ENCODE data around the gene MYEOV.

MYEOV gene

DNA sequence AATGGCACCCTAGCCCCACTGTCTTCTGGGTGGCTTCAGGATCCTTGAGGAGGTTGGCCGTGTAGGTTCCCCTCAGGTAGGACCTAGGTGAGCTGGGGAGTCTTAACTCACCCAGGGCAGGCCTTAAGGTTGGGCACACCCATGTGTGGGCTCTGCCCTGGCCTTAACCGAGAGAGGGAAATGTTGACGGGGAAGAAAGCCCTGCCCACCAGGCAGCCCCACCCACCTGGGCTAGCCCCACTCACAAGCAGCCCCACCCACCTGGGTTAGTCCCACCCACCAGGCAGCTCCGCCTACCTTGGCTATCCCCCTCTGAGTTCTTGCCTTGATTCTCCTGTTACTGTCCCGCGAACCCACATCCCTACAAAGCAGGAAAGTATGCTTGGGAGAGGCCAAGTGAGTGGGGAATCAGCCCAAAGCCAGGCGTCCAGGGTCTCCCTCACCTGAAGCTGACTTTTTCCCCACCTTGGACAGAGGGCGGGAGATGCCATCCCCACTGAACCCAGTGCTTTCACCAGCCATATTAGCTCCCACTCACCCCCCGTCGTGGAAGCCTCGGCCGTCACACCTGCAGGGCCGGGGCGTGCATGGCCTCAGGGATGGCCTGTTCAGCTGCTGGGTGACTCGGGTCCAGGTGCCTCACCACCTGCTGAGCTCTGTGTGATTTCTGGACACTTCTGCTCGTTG is at the start of gene MYEOV:
TSS of gene MYEOV (plus strand) at position 337 of the 687 bp plus-strand sequence. CDS start 1,200 bp downstream, outside the sequence.
- DNase-seq (ENCODE audit: low read depth), result no peak

- no peak for DNase-seq (ENCODE audit: low read depth)
Observed at GRCh38 chr11:69244266-69244665, 49.7 kb upstream of the MYEOV start.

GRCh38 chr11:69245041-69245440 is 48.9 kb upstream of the MYEOV start:
- no peak for DNase-seq (ENCODE audit: low read depth)

DNA sequence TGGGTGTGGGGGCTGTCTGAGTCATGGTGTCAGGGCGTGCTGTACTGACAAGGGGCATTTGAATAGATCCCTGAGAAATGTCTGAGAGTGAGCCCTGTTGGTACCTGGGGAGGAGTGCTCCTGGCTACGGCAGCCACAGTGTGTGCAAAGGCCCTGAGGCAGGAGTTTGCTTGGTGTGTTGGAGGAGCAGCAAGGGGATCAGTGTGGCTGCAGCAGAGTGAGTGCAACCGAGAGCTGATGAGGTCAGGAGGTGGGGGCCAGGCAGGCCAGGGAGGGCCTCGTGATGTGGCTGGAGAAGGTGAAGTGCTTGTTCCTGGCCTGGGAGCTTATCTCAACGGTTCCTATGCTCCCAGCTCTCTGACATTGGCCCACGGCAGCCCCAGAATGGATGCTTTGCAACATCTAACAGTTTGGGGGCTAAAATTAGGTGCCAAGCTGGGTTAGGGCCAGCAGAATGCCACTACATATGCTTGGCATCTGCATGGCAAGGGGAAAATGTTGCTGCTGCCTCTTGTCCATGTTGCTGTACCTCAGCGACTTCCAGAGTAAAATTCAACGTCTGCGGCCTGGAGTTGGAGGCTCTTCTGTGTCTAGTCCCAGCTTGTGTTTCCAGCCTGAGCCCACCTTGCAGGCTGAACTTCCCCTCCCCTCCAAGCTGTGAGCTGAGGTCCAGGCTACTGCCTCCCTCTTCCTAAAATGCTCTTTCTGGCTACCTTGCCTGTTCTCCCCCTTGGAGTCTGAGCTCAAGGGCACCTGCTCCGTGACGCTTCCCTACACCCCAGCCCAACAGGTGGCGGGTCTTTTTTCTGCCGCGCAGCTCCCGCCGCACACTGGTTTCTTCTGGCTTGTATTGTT is 48.2 kb upstream of the MYEOV start:
- no peak for DNase-seq (ENCODE audit: low read depth)

DNA sequence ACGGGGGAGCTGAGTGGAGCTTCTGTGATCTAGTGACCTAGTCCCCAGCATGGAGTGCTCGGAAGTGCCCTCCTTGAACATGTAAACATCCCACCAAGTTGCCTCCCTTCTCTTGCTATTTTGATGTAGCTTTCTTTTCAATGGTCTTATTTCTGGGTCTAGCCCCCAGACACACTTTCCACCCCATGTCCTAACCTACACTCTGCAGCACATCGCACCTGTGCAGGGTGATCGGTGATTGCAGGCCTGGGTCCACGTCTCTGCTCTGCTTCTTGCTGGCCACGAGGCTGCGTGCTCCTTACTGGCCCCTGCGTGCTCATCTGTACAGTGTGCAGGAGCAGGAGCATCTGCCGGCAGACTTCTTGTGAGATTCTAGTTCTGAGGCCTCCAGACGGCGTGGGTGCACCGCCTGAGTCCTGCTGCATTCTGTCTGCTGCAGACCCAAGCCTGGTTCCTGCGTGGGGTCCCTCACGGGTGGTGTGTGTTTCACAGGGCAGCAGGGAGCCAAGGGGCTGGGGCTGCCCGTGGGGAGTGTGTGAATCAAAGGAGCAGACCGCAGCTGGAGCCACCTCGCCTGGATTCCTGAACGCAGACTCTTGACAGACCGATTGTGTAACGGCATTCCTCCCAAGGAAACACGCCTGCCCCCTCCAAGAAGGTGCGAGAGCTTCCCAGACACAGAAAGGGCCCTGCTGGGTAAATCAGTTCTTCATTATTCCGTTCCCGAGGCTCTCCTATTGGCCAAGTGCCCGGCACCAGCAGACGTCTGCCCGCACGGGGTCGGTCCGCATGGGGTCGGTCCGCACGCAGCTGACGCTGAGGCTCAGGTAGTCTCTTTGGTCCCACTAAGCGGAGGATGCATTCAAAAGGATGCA is 44.4 kb upstream of the MYEOV start:
- no peak for DNase-seq (ENCODE audit: low read depth)

DNA sequence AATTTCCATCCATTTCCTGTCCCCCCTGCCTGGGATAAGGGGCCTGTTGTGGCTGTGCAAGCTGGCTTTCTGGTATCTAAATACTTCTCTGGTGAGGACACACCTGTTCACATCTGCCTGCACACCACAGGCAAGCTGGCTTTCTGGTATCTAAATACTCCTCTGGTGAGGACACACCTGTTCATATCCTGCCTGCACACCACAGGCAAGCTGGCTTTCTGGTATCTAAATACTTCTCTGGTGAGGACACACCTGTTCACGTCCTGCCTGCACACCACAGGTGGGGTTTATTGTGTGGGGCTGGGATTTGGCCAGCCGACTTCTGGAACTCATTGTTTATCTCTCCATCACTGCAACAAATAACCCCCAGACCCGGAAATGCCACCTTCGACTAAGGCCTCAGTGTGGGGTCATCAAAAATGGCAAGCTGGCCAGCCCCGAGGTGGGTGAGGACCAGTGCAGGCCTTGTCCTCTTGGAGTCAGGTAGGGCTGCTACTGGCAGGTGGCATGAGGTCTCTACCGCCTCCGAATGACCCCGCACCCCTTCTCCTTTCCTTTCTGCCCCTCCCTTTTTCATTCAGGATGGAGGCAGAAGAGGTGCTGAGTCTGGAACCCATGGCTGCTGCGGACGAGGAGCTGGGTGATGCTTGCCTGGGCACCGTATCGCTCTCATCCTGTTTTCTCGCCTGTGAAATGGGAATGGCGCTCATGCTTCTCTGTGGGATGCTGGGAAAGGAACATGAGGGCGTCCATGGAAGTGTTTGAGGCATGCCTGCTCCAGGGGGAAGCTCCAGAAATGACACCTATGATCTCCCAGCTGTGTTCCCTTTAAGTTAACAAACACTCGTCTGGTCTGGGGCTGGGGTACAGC is 43.5 kb upstream of the MYEOV start:
- DNase-seq (ENCODE audit: low read depth), result no peak

DNA sequence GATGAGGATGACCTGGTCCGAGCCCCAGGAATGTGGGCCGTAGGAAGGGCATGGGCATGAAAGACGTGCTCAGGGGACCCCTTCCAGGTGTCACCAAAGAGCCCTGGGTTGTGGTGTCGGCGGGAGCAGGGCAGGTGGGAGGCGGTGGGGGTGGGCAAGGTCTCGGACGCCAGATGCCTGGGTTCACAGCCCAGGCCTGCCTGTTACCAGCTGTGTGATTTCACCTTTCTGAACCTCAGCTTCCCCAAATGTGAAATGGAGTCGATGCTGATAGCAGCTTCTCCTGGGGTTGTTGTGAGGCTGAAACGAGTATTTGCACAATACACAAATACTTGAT is 42.9 kb upstream of the MYEOV start:
- no peak for DNase-seq (ENCODE audit: low read depth)

DNA sequence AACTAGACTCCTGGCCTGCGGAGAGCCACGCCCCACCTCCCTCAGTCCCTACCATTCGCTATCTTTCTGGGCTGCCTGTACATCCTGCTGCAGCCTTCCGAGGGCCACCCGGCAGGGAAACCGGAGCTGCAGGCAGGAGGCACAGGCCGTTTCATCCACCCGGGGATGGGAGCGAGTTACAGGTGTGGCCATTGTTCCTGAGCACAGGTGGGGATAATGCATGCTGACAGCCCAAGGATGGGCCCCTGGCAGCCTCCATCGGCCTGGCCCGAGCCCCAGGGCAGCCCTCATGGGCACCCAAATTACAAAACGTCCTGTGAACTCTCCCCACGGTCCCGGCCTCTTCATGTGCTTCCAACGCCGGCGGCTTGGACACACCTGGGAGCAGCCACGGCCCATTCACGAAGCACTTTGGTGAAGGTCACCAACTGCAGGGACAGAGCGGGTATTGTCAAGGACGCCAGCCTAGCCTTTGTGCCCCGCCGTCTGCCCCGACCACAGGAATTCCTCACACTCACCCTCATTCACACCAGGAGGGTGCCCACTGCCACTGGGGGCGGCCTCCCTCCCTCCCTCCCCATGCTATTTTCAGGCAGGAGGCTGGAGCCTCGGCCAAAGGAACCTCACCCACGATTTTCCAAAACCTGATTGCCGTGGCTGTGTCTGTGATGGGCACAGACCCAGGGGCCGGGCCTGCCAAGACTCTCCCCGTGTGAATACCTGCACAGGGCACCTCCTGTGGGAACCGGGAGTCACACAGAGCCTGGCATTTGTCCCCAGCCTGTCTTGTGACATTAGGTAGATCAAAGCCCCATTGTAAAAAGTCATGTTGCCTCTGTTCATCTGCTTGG is 42.1 kb upstream of the MYEOV start:
- no peak for DNase-seq (ENCODE audit: low read depth)

DNA sequence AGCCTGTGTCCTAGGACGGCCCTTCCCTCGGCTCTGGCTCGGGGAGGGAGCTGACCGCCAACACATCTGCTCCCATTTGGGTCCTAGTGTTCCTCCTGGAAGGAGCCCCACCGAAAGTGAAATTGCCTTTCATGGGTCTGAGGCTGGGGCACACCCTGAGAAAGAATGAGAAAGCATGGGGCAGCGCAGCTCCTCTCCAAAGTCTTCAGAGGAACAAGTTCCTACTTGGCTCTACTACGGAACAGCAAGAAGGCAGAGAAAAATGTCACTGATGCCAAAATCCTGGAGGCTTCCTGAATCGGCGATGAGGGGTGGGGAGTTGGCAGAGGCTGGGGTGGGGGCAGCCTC is 41.5 kb upstream of the MYEOV start:
- no peak for DNase-seq (ENCODE audit: low read depth)

GRCh38 chr11:69253028-69253427 is 40.9 kb upstream of the MYEOV start:
- peak; percentile 53 for DNase-seq (ENCODE audit: low read depth)

DNA sequence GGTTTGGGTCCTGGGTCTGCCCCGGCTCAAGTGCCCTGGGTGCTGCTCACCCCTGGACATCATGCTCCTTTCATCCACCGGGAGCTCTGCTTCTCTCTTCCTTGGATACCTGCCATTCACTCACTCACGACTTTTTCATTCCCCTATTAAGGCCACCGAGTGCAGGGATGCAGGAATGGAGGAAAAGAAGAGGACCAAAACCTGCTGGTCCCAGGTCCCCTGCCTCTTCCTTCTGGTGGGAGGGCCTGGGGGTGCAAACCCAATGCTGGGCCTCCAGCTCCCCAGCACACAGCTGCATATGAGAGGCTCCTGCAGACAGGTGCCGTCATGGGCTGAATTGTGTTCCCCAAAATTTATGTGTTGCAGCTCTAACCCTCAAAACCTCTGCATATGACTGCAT is 36.8 kb upstream of the MYEOV start:
- DNase-seq (ENCODE audit: low read depth), result no peak

- no peak for DNase-seq (ENCODE audit: low read depth)
Observed at GRCh38 chr11:69257838-69258658, 35.9 kb upstream of the MYEOV start.

DNA sequence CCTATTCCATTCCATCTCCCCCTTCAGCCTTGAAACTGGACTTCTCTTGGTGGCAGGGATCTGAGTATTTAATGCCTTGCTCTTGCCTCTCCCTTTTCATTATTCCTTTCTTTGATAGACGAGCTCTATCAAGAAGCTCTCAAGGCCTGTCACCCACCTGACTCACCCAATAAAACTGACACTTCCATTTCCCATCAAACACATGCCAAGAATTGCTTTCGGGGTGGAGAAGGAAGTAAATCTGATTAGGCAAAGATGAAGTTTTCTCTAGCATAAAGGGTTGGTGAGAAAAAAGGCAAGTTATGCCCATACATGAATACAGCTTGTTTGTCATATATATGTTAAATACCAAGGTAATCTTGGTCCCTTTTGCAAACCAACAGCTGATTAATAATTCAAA is 34.9 kb upstream of the MYEOV start:
- no peak for DNase-seq (ENCODE audit: low read depth)

- no peak for DNase-seq (ENCODE audit: low read depth)
Observed at GRCh38 chr11:69260622-69261021, 33.3 kb upstream of the MYEOV start.

- no peak for DNase-seq (ENCODE audit: low read depth)
Observed at GRCh38 chr11:69261116-69261515, 32.8 kb upstream of the MYEOV start.

- DNase-seq (ENCODE audit: low read depth), result no peak
Observed at GRCh38 chr11:69262918-69263735, 30.8 kb upstream of the MYEOV start.

GRCh38 chr11:69263736-69264052 is 30.3 kb upstream of the MYEOV start:
- no peak for DNase-seq (ENCODE audit: low read depth)

DNA sequence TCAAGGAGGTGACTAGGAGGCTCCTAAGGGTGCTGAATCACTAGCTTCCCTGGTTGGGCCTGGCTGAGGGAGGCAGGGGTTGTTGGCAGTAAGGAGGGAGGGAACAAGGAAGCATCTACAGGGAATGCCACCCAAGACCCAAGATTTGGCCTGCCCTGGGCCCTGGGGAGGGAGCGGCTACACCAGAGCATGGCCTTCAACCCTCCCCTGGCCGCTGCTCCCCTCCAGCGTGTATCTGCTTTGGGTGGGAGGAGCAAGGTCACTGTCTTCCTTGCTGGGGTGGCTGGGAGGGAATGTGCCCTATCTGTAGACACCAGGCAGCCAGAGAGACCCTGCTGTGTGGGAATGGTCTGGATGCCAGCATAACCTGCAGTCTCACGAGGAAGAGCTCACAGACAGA is 29.5 kb upstream of the MYEOV start:
- DNase-seq (ENCODE audit: low read depth), result no peak

DNA sequence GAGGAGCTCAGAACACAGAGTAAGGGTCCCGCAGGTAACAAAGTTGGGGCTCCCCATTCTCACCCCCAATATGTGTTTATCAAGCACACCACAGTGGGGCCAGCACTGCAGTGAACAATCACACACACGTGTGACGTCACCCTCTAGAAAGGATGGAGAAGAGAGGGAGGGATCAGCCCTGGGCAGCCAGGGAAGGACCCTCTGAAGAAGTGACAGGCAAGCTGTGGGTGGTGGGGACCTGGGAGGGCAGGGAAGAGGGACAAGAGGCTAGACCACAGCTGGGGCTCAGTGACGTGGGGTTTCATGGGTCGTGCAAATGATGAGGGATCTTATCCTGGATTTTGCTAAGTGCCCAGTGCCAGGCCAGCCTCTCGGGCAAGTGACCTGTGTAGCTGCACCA is 28.7 kb upstream of the MYEOV start:
- DNase-seq (ENCODE audit: low read depth), result no peak
